ENCODE measurements around the gene TMEM52. TPM values are rescaled to one million over a fixed set of nuclear protein-coding genes. Genes with fewer than 3 reads are reported as not detected.
A peak's percentile ranks its signal among the peaks of the same experiment; 100 is the strongest.

TMEM52 gene
- total and polyA plus RNA-seq, 9 of the 15 experiments (the other 6 are each of a cell fraction or from before 2014, with no cell fraction given), result 0.37 to 22.5 (median 6.8) TPM

- Histone ChIP-seq H3K4me1 (replicated peaks in 1 of 2; ENCODE audit: control insufficient read depth in 2 of 2, insufficient read depth in 2 of 2, low read length in 2 of 2) (peaks cover 28 to 63% of the 10 kb centered on the region in 2 experiments), H3K9me1 (ENCODE audit: control insufficient read depth, insufficient read depth, low read length) (peaks cover 3% of the 10 kb centered on the region), H3K27me3 (ENCODE audit: control insufficient read depth in 2 of 2, insufficient read depth in 2 of 2, low read length in 2 of 2) (peaks cover 0 to 9% of the 10 kb centered on the region in 2 experiments; a peak in 2 of 5 replicates), H3K79me2 (ENCODE audit: control insufficient read depth, insufficient read depth, low read length) (peaks cover 59% of the 10 kb centered on the region), H3K27ac (ENCODE audit: extremely low read depth, low read depth, low read length) (peak within 1 kb of the TSS; percentile 97), H4K20me1 (replicated peaks; ENCODE audit: control insufficient read depth, insufficient read depth, low read length) (peaks cover 19% of the 10 kb centered on the region), H2AFZ (ENCODE audit: low read depth, low read length) (peak within 1 kb of the TSS; percentile 93), H3K4me2 (ENCODE audit: insufficient read depth, low read length) (peak within 1 kb of the TSS; percentile 88), H3K36me3 (ENCODE audit: control insufficient read depth, insufficient read depth, low read length) (peaks cover 15% of the 10 kb centered on the region), H3K9ac (ENCODE audit: insufficient read depth in 1 of 2, low read depth in 2 of 2, low read length in 2 of 2) (peak within 1 kb of the TSS; percentile 93 to 100), H3K9me3 (replicated peaks; ENCODE audit: control insufficient read depth, insufficient read depth, low read depth, low read length) (no peaks in the 10 kb centered on the region), H3K4me3 (peak within 1 kb of the TSS; percentile 85)
- in situ Hi-C loops (cut with MboI) (no loop called here), intact Hi-C loops (cut with micrococcal nuclease) (no loop called here)
- POLR2A ChIA-PET, result interaction anchor here (1.3 kb wide), 1 partner anchor 10 kb away, joined by 8 read pairs; no protein-coding TSS in a partner anchor
- no TSS peak for BruUV-seq (replicated peaks)
- CTCF ChIA-PET (ENCODE audit: low intra/inter-chr PET ratio), result no interaction called here
- peak; percentile 92 to 97 (median 94) for DNase-seq (ENCODE audit: extremely low read depth in 1 of 4, low spot score in 3 of 4)
- peak; percentile 64 for ATAC-seq
- under 1% methylated on average over 57 of the region's 137 CpGs for WGBS (ENCODE audit: insufficient coverage, low coverage, missing lambda C conversion rate)
- peak; percentile 85 for FAIRE-seq
- TF ChIP-seq BHLHE40 (IDR thresholded peaks at IDR 0.05; ENCODE audit: low read length) (peak; percentile 38; the same call in 1 of the 2 replicates), ARID4B (CRISPR knock-in tag; IDR thresholded peaks at IDR 0.05) (0 out of 2 replicates have a peak, but pooled peaks have one; percentile 26), ZNF644 (tag; IDR thresholded peaks at IDR 0.05; ENCODE audit: low read depth) (peak; percentile 94), TEAD1 (CRISPR knock-in tag; IDR thresholded peaks at IDR 0.05) (peak in 1 of 2 experiments; percentile 60; a peak in 1 of 4 replicates), ZNF280A (IDR thresholded peaks at IDR 0.05; ENCODE audit: low read depth, partially characterized antibody) (no peak), ZBTB9 (CRISPR knock-in tag; IDR thresholded peaks at IDR 0.05) (peak; percentile 92), NKRF (IDR thresholded peaks at IDR 0.05; ENCODE audit: borderline replicate concordance) (no peak), SMAD4 (CRISPR knock-in tag; conservative IDR thresholded peaks at IDR 0.05) (peak; percentile 92), ZNF695 (CRISPR knock-in tag; IDR thresholded peaks at IDR 0.05) (no peak), RBM22 (IDR thresholded peaks at IDR 0.05; ENCODE audit: low read depth, low read length, poor library complexity, severe bottlenecking) (no peak)
Measured at GRCh38 chr1:1890506-1891348, 28.4 kb downstream of the TMEM52 start, which contains the start of gene GNB1. Gene GNB1, minus strand, starts transcription at chr1:1891087. Its CDS starts 65,634 bp downstream, at chr1:1825453.

Data from K562 (cell line).